ENCODE data around the gene C10orf53.
"Not testable (repeated sequence)": the region's sequence is repeated elsewhere in the genome, so short reads cannot be mapped to it uniquely, and the experiment has no call there.

C10orf53 gene

GRCh38 chr10:49652421-49653272 is 26.8 kb upstream of the C10orf53 start:
- DNase-seq, result no peak

DNA sequence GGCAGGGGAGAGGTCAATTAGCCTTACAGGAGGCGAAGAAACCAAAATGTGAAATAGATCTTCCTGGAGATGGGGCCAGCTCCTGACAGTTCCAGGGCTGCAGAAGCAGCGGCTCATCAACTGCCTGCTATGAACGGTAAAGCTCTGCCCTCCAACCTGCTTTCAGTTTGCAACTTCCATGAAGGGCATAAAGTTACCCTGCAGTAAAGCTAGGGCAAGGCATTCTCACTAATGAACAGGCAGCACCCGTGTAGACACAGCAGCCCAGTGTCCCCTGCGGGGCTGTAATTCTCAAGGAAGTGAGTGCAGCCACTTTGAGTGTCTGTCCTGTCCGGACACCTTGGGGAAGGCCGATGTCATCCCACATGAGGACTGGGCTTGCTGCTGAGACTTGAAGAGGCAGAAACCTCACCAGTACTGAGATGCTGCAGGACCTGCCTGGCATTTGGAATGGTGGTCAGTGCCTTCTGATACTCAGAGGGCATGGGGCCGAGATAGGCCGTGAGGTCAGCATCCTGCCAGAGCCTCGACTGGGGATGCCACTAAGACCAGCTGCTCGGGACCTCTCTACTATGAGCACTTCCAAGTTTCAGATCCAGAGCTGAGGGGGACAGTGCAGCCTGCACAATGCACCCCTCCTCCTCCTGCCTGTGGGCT is 26.1 kb upstream of the C10orf53 start:
- no peak for DNase-seq

DNA sequence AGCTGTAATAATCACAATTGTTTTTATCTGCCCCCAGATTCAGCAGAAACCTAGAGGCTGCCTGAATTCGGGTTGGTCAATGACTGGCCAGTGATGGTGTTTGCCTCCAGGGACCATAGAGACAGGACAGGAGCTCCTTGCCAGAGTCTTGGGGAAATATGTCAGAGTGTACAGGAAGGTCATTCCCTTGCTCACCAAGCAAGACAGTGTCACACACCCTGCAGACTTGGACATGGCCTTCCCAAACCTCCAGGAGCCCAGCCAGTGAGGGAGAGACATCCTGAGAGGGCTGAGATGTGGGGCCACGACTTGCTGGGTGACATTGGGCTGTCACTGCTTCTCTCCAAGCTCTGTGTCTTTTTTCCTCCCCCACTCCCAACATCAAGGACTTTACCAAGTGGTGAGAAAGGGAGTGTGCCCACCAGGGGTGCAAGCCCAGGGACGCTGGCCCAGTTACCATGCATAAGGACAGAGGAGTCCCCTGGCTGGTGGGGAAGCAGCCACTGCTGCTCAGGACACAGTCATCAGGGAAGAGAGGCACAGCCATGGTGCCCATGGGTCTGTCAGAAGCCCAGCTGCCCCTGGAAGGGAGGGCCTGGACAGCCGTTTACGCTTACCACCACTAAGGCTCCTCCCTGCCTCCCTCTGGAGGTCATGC is 25.3 kb upstream of the C10orf53 start:
- no peak for DNase-seq

DNA sequence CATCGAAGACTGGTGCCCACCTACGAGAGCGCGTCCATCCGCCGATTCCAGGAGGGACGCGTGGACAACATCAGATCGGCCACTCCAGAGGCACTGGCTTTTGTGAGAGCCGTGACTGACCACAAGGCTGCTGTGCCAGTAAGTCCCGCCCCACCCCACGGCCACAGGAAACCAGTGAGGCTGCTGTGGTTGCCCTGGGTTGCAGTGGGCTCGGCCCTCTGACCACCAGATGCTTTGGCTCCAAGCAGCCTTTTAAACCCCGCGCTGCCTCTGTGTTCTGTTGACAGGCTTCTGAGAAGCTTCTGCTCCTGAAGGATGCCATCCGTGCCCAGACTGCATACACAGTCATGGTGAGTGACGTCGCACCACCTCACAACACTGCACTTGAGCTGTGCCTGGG is 24.4 kb upstream of the C10orf53 start:
- no peak for DNase-seq

DNA sequence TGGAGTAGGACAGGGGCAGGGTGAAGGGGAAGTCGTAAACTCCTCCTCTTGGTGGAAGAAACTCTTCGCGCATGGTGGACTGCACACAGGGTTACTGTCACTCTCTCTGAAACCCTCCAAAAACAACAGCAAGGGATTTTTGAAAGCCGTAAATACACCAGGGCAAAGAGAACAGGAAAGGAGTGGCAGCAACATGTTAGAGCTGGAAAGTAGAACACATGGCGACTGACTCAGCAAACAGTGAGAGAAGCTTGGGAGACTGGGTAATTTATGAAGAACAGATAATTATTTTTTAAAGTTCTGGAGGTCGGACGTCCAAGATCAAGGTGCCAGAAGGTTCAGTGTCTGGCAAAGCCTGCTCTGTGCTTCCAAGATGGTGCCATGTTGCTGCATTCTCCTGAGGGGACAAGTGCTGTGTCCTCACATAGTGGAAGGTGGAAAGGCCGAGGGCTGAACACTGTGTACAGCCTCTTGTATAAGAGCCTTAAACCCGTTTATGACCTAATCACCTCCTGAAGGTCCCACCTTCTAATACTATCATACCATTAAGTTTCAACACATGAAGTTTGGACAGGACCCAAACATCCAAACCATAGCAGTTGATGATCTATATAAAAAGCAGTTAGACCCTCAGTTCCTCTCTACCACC is 22.5 kb upstream of the C10orf53 start:
- DNase-seq, result no peak

GRCh38 chr10:49657606-49658005 is 21.8 kb upstream of the C10orf53 start:
- DNase-seq, result no peak

- no peak for DNase-seq
Observed at GRCh38 chr10:49661140-49661856, 18.2 kb upstream of the C10orf53 start.

GRCh38 chr10:49662169-49662830 is 17.2 kb upstream of the C10orf53 start:
- no peak for DNase-seq

GRCh38 chr10:49663596-49663995 is 15.9 kb upstream of the C10orf53 start:
- no peak for DNase-seq

DNA sequence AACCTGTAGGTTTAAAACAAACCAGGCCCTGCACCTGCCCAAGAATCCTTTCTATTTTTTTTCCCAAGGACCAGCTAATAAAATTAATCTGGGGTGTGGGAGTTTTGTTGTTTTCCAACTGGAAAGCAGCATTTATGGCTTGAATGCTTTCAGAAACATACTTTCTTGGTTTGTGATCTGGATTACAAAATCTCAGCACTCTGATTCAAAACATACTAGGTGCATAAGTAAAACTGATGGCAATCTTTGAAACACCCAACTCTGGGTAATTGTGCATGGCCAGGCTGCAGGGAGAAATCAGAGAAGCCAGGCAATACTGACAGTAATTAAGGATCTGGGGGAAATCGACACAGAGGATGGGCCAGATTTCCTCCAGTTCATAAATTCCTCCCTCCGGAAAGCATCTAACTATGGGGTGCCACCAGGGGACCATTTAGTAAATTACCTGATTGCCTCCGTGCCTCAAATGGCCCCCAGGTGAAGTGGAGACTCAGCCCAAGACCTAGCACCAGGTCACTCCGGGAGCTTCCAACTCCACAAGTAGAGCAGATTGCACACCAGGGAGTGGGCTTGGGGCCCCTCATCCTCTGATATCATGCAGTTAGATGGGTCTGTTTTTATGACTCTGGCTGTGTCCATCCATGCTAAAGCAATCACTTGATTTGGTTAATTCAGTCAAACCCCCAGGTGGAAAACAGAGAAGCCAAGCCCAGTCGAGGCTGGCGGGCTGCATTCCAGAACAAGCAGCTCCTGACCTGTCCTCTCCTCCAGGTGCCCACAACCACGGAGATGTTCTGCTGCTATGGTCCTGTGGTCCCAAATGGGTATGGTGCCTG is 15.2 kb upstream of the C10orf53 start:
- no peak for DNase-seq

- no peak for DNase-seq
Observed at GRCh38 chr10:49664842-49665355, 14.6 kb upstream of the C10orf53 start.

DNA sequence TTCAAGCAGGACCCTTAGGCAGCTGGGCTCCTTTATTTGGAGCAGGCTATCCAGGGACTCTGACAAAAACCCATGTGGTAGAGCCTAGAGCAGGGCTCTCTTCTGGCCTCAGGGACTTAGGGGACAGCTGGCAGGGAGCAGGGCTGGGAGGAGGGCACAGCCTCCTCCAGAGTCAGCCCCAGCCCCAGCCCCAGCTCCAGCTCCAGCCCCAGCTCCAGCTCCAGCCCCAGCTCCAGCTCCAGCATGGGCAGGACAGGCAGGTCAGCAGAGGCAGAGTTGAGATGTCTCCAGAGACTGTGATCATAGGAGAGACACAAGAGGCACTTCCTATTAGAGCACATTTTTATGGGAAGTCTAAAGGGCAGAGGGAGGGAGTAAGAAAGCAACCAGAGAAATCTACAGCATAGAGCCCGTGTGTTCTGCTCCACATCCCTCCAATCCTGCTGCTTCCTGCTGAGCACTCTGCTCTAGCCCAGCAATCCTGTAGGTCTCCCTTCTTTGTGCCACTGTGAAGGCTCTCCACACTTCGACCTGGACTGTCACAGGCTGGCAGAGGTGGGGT is 13.3 kb upstream of the C10orf53 start:
- DNase-seq, result no peak

DNA sequence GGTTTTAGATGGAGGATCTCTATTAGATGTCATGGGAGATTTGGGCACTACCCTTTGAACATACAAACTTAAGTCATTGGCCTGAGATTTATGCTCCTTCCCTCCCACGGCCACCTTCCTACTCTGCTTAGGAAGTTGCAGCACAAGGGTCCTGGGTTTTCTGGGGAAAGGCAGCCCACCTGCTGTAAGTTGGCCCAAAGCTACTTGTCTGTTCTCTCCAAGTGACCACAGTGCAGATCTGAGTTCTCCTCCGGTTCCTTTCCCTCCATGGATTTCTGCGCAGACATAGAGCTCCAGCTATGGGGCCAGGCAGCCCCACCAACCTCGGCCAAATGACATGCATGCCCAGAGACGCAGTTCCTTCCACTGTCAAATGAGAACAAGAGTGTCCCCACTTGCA is 12.8 kb upstream of the C10orf53 start:
- no peak for DNase-seq

DNA sequence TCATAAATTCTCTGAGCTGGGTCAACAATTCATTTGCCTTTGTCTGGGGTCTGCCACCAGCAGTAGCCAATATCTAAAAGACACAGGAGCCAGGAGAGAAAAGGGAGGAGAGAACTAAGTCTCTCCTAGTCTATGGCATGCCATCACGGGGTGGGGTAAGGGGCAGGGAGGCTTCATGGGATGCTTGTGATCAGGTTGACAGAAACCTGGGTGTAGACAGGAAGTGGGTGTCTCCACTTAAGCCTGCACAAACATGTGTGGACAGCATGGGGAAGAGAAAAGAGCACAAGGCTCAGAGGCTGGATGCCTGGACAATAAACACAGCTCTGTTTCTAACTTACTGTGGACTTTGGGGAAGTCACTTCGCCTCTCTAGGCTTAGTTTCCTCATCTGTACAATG is 11.5 kb upstream of the C10orf53 start:
- DNase-seq, result no peak

DNA sequence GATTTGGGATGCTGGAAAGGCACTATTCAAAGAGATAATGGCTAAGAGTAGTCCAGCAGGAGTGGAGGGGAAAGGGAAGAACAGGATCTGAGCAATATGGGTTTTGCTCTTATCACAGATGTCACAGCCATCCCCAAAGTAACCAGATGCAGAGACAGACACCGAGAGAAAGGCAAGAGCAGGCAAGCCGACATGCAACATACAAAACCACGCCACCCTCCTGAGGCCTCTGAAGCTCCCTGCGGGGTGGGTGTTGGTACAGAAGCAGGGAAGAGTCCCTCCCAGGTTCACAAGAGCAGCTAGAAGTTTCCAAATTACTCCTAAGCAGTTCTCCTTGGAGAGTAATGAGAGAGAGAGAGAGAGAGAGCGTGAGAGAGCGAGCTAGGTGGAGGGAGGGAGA is 10.8 kb upstream of the C10orf53 start:
- no peak for DNase-seq

DNA sequence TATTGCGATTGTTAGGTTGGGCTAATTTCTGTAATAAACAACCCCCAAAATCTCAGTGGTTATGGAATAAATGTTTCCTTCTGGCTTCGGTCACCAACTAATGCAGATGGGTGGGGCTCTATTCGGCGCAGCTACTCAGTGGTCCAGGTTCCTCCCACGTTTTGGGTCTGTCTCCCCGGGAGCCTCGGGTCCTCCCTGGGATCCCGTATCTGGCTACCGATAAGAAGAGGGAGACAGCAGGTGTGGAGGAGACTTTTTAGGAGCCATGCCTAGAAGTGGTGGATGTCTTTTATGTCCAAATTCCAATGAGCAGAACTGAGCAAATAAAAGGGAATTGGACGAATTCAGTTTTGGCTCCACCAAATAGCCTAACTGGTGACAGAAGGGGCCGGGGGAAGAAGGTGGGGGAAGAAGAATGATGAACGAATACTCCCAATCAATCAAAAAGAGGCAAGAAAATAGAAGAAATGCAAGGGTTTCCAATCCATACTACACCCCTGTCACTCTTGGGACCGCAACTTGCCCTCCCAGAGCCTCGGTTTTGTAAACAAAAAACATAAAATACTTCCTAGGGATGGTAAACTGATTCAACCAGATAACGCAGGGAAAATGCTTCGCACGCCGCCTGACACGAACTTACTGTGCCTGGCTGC is 498 bp upstream of the C10orf53 start:
- no peak for DNase-seq

GRCh38 chr10:49682449-49682848 is 3.0 kb downstream of the C10orf53 start:
- not testable (repeated sequence) for DNase-seq

GRCh38 chr10:49682879-49683278 is 3.4 kb downstream of the C10orf53 start:
- DNase-seq, result no peak

- no peak for DNase-seq
Observed at GRCh38 chr10:49686651-49687050, 7.2 kb downstream of the C10orf53 start.

Measured in suppressor macrophage (primary cell).